Bone marrow (tissue), 2 donors: ENCODE data around the gene PHKA1.
"Not testable (repeated sequence)": the region's sequence is repeated elsewhere in the genome, so short reads cannot be mapped to it uniquely, and the experiment has no call there.

ENCODE experiments used
- DNase-seq, 2 donors: peaks; one replicate each; lab custom pipeline; 2025; lab: John Stamatoyannopoulos, UW

The PHKA1 gene

GRCh38 chrX:72572248-72573157 lies 141.6 kb downstream of the PHKA1 start, which contains the start of gene HDAC8:
HDAC8 (minus strand) TSS chrX:72572843; CDS start chrX:72572761, 82 bp downstream.
- peak; percentile 10 to 37 for DNase-seq

GRCh38 chrX:72569786-72570185 lies 144.3 kb downstream of the PHKA1 start:
- DNase-seq = no peak

DNA sequence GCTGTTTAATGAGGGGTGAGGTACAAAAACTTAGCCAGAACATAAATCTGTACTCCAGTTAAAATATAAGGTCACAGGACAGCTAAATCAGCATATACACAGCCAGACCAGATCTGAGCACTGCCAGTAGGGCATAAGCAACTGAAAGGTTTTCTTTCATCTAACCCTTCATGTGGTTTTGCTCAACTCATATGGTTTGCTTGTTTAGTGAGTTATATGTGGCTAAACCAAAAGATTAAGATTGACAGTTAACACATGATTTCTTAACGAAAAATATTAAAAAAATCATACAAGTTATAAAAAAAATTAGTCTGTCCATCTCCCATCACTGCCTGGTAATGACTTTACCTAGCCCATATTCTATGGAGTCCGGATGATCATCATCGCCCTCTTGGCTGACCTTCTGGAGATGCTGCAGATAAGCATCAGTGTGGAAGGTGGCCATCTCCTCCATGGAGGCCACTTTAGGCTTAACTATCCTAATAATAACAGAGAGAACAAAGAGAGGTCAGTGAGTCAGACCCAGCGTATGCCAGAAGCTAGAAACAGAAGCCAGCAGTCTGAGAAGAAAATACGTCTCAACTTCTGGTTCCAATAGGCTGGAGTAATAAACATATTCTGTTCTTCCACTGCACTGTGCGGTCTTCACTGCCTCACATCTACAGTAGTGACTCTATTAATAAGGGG lies 145.6 kb downstream of the PHKA1 start:
- DNase-seq = no peak

GRCh38 chrX:72566448-72566847 lies 147.7 kb downstream of the PHKA1 start:
- DNase-seq = no peak

- not testable (repeated sequence) for DNase-seq
Observed at GRCh38 chrX:72559655-72560054, 154.5 kb downstream of the PHKA1 start.

DNA sequence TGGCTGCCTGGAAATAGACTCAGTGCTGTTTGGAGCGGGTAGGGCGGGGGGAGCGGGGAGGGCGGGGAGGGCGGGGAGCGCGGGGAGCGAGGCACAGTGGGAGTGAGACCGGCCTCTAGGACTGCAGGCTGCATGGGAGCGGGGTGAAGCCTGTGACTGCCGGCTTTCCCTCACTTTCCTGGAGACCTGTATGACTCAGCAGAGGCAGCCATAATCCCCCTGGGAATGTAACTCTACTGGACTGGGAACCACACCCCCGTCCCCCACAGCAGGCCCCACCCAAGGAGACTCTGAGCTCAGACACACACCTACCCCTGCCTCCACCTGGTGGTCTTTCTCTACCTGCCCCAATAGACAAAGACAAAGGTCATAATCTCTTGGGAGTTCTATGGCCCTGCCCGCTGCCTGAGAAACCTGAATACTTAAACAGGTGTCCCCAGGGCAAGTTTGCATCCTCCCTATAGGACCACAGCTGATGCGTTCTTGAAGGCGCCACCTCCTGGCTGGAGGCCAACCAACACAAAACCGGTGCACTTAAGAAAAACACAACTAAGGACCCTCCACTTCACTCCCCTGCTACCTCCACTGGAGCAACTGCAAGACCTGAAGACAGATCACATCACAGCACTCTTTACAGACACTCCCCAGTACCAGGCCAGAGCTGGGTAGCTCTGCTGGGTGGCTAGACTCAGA lies 159.5 kb downstream of the PHKA1 start:
- no peak for DNase-seq

DNA sequence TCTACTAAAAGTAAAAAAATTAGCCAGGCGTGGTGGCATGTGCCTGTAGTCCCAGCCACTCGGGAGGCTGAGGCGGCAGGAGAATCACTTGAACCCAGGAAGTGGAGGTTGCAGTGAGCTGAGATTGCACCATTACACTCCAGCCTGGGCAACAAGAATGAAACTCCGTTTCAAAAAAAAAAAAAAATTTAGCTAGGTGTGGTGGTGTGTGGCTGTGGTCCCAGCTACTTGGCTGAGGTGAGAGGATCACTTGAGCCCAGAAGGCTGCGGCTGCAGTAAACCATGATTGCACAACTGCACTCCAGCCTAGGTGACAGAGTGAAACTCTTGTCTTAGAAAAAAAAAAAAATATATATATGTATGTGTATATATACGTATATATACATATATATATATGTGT lies 161.7 kb downstream of the PHKA1 start:
- DNase-seq = not testable (repeated sequence)

DNA sequence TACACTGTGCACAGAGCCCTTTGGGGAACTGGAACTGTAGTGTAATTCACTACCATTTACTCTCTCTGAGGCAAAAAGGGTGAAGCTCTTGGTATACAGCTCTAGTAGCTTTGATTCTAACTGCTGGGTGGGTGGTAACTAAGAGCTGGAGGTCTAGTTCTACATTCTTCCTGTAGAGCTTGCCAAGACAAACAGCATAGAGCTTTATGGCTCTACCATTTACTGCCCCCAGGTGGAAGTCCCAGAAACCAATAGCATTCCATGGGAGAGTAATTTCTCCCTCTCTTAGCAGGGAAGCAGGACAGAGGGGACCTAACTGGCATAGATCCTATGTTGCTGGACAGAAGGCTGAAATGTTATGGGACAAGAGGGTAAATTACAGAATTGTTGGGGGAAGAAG lies 168.1 kb downstream of the PHKA1 start:
- no peak for DNase-seq

GRCh38 chrX:72540318-72540717 lies 173.8 kb downstream of the PHKA1 start:
- DNase-seq = peak in 1 of 2 donors; percentile 1

DNA sequence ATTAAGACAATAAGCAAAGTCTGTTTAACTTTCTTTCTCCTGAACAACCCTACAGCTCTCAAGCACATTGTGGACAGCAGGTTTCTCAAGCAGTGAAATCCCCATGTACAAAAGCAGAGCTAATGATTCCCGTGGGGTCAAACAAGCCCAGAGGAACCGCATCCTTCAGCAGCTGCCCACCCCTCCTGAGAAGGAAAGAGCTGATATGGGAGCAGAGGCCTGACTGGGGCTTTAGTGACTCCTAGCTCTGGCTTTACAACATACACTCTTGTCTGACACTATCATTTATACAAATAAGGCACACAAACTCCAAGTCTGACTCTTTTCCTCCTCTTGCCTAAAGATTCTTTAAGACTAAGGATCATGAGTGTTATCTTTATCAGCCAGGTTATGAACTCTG lies 174.3 kb downstream of the PHKA1 start:
- DNase-seq = no peak

DNA sequence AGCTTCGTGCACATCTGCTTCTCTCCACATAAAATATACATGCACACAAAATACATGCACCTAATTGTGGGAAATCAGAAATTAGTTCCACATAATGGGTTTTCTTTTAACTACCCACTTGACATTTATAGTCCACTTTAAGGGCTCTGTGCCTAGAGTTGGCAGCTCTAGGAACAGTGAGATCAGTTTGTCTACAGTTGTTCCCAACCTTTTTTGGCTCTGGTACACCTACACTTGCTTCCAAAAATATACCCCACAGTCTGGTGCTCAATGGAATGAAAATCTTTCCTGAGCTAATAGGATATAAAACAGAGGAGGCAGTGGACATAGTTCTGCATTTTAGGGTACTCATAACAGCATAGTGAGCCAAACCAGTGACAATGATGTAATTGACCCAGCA lies 177.6 kb downstream of the PHKA1 start:
- no peak for DNase-seq

DNA sequence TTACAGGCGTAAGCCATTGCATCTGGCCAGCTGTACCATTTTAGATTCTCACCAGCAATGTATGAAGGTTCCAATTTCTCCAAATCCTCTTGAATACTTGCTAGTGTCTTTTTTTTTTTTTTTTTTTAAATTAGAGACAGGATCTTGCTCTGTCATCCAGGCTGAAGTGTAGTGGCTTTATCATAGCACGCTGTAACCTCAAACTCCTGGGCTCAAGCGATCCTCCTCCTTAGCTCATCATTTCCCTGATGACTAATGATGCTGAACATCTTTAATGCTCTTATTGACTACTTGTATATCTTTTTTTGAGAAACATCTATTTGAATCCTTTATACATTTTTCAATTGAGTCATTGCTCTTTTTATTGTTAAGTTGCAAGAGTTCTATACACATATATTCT lies 181.7 kb downstream of the PHKA1 start:
- peak in 1 of 2 donors; percentile 79 for DNase-seq
